ENCODE measurements around the gene HOXB2.

DNA sequence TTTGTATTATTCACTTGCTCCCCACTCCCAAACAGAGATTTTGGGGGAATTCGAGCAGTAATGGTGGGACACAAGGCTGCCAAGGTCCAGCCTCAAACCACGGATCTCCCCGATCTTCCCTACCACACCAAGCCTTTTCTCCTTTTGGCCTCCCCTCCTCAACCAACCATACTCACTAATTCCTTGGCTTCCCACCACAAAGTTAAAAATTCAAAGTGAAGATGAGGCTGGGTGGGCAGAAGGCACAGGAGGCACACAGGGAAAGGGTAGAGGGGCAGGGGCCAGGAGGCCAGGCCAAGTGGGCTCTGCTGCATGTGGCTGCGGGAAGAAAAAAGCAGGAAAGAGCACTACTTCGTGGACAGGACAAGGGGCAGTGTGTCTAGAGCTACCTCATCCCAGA lies 18.0 kb upstream of the HOXB2 start:
- TF ChIP-seq, protein P1, sequence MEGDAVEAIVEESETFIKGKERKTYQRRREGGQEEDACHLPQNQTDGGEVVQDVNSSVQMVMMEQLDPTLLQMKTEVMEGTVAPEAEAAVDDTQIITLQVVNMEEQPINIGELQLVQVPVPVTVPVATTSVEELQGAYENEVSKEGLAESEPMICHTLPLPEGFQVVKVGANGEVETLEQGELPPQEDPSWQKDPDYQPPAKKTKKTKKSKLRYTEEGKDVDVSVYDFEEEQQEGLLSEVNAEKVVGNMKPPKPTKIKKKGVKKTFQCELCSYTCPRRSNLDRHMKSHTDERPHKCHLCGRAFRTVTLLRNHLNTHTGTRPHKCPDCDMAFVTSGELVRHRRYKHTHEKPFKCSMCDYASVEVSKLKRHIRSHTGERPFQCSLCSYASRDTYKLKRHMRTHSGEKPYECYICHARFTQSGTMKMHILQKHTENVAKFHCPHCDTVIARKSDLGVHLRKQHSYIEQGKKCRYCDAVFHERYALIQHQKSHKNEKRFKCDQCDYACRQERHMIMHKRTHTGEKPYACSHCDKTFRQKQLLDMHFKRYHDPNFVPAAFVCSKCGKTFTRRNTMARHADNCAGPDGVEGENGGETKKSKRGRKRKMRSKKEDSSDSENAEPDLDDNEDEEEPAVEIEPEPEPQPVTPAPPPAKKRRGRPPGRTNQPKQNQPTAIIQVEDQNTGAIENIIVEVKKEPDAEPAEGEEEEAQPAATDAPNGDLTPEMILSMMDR (IDR thresholded peaks at IDR 0.05; ENCODE audit: low read length): no peak
- no peak for TF ChIP-seq EZH2 (IDR thresholded peaks at IDR 0.05; ENCODE audit: borderline replicate concordance, low read length)
